ENCODE measurements around the gene FOXA3. TPM values are rescaled to one million over a fixed set of nuclear protein-coding genes. Genes with fewer than 3 reads are reported as not detected.
A peak's percentile ranks its signal among the peaks of the same experiment; 100 is the strongest.

FOXA3 gene
- total RNA-seq, 1 donor from 2014 or later, result 0.68 TPM

DNA sequence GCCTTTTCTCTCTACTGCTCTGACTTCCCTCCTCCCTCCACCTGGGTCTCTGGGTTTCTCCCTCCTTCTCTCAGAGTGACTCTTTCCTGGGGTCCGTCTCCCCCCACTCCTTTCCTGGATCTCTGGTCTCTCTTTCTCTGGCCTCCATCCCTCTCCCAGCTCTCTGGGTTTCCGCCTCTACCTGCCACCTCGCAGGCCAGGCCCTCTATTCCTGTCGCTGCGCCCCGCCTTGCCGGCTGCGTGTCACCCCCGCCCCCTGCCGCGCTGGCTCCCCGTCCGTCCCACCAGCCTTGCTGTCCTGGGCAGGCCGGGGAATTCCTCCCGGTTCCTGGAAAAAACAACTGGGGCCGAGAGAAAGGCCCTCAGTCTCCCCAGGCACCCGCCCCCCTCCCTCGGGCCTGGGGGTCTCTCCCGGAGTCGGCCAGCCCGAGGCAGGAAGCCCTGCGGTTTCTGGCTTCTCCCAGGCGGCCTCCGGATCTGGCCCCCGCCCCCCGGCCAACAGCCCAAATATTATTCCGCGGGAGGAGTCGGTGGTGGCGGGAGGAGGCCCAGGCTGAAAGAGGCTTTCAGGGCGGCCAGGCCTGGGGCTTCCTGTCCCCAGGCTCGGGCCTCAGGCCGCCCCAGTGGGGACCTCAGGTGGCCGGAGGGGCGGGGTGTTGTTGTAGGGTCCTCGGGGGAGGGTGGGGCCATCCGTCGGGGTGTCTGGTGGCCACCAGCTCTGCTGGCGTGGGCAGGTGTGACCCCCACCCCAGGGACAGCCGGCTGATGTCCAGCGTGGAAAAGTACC is 12.5 kb downstream of the FOXA3 start:
- peak overlapping the region; percentile 39 for H3K4me3 ChIP-seq
- intact Hi-C loops (cut with DNase I), result no loop called here
- peaks cover 8% of the 10 kb centered on the region for H3K27me3 ChIP-seq (ENCODE audit: low read depth)
- H3K36me3 ChIP-seq, result no peaks in the 10 kb centered on the region
- H3K9me3 ChIP-seq, result no peaks in the 10 kb centered on the region
- H3K27ac ChIP-seq, result peak overlapping the region; percentile 74
- TF ChIP-seq, protein P1, sequence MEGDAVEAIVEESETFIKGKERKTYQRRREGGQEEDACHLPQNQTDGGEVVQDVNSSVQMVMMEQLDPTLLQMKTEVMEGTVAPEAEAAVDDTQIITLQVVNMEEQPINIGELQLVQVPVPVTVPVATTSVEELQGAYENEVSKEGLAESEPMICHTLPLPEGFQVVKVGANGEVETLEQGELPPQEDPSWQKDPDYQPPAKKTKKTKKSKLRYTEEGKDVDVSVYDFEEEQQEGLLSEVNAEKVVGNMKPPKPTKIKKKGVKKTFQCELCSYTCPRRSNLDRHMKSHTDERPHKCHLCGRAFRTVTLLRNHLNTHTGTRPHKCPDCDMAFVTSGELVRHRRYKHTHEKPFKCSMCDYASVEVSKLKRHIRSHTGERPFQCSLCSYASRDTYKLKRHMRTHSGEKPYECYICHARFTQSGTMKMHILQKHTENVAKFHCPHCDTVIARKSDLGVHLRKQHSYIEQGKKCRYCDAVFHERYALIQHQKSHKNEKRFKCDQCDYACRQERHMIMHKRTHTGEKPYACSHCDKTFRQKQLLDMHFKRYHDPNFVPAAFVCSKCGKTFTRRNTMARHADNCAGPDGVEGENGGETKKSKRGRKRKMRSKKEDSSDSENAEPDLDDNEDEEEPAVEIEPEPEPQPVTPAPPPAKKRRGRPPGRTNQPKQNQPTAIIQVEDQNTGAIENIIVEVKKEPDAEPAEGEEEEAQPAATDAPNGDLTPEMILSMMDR (IDR thresholded peaks at IDR 0.05), result no peak
- peaks cover 7% of the 10 kb centered on the region for H3K4me1 ChIP-seq
- ATAC-seq (peak; percentile 60 to 82), DNase-seq (no peak)

DNA sequence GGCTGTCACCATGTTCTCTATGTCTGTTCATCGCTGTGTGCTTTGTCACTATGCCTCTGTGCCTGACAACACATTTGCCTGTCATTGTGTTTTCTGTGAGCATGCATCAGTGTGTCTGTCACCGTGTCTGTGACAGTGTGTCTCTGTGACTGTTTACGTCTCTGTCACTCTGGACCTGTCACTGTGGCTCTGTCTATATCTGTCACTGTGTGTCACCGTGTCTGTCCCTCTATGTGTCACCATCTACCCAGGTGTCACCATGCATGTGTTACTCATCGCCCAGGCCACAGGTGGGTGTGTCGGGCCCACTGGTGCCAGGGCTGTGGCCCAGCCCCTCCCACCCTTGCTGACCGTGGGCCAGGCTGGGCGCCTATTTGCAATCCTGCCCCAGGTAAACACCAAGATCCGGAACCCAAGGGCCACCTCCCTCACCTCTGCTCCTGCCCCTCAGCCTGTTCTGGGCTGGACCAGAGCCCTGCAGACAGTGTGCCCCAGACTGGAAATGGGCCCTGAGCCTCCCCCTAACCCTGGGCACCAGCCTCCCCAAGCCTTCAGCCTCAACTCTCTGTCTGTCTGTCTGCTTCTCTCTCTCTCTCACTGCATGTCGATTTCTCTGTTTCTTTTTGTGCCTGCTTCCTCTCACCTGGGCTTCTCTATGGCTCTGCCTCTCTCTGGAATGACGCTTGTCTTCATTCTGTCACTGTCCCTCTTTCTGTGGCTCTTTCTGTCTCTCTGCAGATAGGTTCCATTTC is 14.1 kb downstream of the FOXA3 start:
- DNase-seq (no peak), ATAC-seq (peak; percentile 54 to 58)
- no peaks in the 10 kb centered on the region for H3K36me3 ChIP-seq
- TF ChIP-seq, protein P1 (IDR thresholded peaks at IDR 0.05), result no peak
- H3K9me3 ChIP-seq, result no peaks in the 10 kb centered on the region
- intact Hi-C loops (cut with DNase I), result no loop called here
- no peak overlapping the region for H3K4me3 ChIP-seq
- peaks cover 21% of the 10 kb centered on the region for H3K4me1 ChIP-seq
- H3K27me3 ChIP-seq (ENCODE audit: low read depth), result peaks cover 8% of the 10 kb centered on the region
- peak overlapping the region; percentile 18 for H3K27ac ChIP-seq

DNA sequence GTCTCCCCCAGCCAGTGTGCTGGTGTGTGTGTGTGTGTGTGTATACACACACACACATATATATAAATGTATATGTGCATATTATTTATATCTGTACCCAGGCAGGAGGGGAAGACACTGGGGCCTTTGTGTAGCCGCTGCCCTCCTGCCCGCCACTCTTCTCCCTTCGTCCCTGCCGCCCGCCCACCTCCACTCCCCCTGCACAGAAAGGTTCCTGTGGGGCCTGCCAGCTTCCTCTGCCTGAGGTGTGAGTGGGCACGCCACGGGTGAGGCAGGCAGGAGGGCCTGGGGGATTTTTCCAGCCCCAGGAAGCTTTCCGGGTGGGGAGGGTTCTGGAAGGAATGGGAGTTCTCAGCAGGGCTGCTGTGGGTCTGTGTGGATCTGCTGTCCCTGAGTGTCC is 14.9 kb downstream of the FOXA3 start:
- intact Hi-C loops (cut with DNase I), result no loop called here
- H3K27me3 ChIP-seq (ENCODE audit: low read depth), result peaks cover 8% of the 10 kb centered on the region
- H3K36me3 ChIP-seq, result peaks cover 5% of the 10 kb centered on the region
- H3K4me1 ChIP-seq, result peaks cover 30% of the 10 kb centered on the region
- H3K9me3 ChIP-seq, result no peaks in the 10 kb centered on the region
- TF ChIP-seq, protein P1 (IDR thresholded peaks at IDR 0.05), result no peak
- no peak for DNase-seq
- no peak overlapping the region for H3K4me3 ChIP-seq
- H3K27ac ChIP-seq, result no peak overlapping the region
- no peak for ATAC-seq

DNA sequence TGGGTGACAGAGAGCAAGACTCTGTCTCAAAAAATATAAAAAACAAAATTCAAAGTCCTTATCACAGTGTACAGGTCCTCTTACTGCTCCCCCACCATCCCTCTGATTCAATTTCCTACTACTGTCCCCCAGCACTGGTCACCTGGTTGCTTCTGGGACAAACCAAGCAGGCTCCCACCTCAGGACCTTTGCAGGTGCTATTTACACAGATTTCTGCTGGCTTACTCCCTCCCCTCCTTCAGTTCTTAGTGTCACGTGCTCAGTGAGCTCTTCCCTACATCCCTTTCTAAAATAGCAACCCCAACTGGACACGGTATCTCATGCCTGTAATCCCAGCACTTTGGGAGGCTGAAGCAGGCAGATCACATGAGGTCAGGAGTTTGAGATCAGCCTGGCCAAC is 15.8 kb downstream of the FOXA3 start:
- TF ChIP-seq, protein P1 (IDR thresholded peaks at IDR 0.05), result no peak
- intact Hi-C loops (cut with DNase I), result no loop called here
- Histone ChIP-seq H3K9me3 (no peaks in the 10 kb centered on the region), H3K4me3 (no peak overlapping the region), H3K36me3 (peaks cover 10% of the 10 kb centered on the region), H3K4me1 (peaks cover 39% of the 10 kb centered on the region), H3K27ac (no peak overlapping the region), H3K27me3 (ENCODE audit: low read depth) (peaks cover 8% of the 10 kb centered on the region)
- ATAC-seq (no peak), DNase-seq (no peak)

DNA sequence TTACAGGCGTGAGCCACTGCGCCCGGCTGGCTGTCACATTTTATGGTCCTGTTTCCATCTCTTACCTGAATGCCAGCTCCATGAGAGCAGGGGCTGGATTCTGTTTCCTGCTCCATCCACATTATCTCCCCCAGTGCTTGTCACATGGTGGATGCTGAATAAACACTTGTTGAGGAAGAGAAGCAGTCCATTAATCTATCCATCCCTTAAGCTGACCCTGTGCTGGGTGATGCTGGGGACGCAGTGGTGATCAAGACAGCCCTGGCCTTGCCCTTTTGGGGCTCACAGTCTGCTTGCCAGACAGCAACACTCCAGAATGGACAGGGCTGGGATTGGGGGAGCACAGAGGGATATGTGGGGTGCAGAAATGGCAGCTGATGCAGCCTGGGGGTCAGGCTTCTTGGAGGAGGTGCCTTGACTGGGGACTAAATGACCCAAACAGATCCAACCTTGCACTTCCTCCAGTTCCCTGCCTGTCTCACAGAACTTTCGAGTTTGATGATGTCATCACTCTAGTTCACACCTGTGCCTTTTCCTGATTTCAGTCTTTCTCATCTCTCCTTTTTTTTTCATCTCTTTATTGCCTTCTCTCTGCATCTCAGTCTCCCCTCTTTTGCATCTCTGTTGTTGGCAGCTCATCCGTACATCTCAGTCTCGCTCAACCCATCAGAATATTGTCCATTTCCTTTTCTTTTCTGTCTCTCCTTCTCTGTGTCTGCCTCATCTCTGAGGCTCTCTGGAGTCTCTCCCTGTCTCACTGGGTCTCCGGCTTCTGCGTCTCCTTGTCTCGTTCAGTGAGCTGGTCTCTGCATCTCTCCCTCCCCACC is 17.2 kb downstream of the FOXA3 start:
- Histone ChIP-seq H3K4me3 (no peak overlapping the region), H3K36me3 (peaks cover 10% of the 10 kb centered on the region), H3K27me3 (ENCODE audit: low read depth) (peaks cover 8% of the 10 kb centered on the region), H3K4me1 (peaks cover 47% of the 10 kb centered on the region), H3K9me3 (no peaks in the 10 kb centered on the region), H3K27ac (peak overlapping the region; percentile 63)
- intact Hi-C loops (cut with DNase I), result no loop called here
- no peak for ATAC-seq
- TF ChIP-seq, protein P1 (IDR thresholded peaks at IDR 0.05), result no peak
- DNase-seq, result no peak

Measured in lower lobe of right lung (tissue), 2 donors.